ENCODE measurements around the gene GPR141.
"Not testable (repeated sequence)": the region's sequence is repeated elsewhere in the genome, so short reads cannot be mapped to it uniquely, and the experiment has no call there.

Gene GPR141

DNA sequence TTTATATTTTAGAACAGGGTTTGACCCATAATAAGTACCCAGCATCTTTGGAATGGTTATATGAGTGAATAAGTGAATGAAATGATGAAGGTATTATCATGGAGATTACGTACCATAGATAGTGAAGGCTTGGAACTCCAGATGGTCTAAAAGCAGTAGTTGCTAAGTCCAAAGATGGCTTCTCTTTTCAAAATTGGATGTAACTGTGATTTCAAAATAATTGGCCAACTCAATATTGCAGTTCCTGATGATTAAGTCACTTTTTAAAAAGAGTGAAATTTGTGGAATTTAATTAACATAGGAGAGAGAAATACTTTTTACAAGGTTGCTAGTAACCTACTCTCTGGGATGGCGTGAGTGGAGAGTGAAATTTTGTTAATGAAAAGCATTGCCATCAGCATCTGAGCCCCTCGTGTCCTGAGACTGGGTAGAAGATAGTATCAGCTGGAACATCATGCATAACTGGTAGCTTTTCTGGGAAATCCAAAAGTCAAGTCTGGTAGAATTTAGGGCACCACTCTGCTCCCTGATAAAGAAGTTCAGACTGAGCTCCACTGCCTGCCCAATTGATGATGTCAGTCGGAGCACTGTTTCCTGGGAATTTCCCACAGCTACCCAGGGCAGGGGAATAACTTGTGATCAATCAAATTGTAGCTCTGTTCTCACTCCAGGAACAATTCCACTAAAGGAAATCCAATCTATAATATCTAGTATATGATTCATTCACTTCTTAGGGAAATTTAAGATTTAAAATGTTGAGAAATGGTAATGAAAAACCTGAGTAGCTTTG lies 3.2 kb downstream of the GPR141 start:
- no peak for DNase-seq

DNA sequence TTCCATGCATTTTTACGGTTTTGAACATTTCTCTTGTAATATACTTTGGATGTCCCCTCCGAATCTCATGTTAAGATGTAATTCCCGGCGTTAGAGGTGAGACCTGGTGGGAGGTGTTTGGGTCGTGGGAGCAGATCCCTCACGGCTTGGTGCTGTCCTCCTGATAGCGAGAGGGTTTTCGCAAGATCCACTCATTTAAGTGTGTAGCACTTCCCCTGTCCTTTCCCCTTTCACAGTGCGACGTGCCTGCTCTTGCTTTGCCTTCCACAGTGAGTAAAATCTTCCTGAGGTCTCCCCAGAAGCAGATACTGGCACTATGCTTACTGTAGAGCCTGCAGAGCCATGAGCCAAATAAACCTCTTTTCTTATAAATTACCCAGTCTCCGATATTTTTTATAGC lies 6.6 kb downstream of the GPR141 start:
- DNase-seq = no peak

- no peak for DNase-seq
Measured at GRCh38 chr7:37694208-37695094, 10.9 kb downstream of the GPR141 start.

DNA sequence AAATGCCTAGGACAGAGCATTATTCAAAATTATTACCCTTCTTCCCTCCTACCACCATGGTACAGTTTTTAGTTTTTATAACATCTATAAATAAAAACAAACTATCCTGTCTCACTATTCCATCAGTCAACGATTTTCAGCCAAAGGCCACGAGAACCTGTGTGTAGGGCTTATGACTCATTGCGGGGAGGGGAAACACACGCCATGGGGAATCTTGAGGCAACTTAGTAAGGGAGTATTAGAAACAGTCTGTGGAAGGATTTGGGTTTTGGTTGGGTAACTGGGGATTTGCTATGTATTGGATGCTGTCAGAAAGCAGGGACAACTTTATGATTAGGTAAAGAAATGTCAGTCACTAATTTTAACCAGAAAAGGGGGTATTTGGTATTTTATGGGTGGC lies 14.7 kb downstream of the GPR141 start:
- no peak for DNase-seq

DNA sequence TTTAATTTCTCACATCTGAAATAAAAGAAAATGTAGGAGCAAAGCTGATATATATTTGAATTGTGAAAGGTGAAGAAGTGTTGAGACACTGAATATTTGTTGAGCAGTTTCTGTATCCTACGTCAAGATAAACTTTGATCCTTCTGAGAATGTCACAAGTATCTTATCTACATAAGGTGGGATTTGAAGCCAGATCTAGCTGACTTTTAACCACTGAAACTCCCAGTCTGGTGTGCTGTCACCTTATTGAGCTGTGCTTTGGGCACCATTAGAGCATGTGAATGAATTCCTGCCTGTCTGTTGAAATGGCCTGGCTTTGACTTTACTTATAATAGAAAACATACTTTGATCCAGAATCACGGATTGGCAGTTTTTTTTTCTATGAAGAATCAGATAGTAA lies 15.2 kb downstream of the GPR141 start:
- no peak for DNase-seq

DNA sequence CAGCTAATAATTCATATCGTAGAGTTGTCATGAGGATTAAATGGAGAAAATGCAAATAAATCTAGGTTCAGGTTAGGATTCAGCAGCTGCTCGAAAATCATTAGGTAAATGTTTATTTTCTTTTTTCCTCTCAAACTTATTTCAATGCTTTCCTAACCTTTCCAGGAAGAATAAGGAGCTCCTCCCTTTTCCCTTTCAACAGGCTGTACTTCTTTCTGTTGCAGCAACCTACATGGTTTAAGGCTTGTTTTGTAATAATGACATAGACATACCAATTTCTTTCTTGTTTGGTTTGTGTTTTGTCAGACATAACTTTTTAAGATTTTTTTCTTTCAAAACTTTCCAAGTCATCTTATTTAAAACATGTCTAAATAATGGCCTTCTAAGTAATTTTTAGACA lies 18.2 kb downstream of the GPR141 start:
- DNase-seq = no peak

DNA sequence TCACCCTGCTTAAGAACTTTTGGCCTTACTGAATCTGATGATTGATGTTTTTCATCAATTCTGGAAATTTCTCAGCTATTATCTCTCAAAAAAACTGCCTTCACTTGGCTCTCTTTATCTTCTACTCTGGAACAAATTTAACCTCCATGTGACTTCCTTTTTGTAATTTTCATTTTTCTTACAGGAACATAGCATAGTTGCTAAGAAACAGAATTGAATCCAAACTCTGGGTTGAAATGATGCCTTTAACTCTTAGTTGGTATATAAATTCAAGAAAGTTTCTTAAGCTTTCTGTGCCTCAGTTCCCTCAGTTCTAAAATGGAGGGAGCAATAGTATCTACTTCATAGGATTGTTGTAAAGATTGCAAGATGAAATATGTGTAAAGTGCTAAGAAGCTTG lies 19.8 kb downstream of the GPR141 start:
- no peak for DNase-seq

DNA sequence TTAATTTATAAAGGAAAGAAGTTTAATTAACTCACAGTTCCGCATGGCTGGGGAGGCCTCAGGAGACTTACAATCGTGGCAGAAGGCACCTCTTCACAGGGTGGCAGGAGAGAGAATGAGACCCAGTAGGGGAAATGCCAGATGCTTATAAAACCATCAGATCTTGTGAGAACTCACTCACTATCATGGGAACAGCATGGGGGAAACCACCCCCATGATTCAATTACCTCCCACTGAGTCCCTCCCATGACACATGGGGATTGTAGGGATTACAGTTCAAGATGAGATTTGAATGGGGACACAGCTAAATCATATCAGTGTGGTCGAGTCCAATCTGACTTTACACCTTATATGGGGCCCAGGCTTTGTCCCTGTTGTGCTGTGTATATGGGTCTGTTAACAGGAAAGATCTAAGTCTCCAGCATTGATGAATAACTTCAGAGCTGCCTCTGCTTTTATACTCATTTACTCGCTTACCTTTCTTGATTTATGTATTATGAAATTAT lies 20.8 kb downstream of the GPR141 start:
- not testable (repeated sequence) for DNase-seq

DNA sequence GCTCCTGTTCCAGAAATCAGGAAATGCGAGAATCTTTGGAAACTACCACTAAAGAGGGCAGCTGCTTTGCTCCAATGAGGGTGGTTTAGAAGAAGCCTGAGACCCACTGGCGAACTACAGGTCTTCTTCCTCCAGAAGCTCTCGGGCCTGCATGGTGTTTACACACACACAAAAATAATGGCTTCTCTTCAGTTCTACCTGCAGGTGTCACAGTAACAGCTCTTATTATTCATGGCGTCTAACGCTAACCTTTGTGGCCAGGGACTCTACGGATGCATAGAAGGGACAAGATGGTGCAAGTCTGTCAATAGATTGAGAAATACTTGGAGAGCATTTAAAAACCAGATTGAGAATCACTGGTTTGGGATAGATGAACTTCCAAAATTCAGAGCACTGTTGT lies 22.4 kb downstream of the GPR141 start:
- DNase-seq = no peak

GRCh38 chr7:37706804-37707203 lies 23.2 kb downstream of the GPR141 start:
- no peak for DNase-seq

DNA sequence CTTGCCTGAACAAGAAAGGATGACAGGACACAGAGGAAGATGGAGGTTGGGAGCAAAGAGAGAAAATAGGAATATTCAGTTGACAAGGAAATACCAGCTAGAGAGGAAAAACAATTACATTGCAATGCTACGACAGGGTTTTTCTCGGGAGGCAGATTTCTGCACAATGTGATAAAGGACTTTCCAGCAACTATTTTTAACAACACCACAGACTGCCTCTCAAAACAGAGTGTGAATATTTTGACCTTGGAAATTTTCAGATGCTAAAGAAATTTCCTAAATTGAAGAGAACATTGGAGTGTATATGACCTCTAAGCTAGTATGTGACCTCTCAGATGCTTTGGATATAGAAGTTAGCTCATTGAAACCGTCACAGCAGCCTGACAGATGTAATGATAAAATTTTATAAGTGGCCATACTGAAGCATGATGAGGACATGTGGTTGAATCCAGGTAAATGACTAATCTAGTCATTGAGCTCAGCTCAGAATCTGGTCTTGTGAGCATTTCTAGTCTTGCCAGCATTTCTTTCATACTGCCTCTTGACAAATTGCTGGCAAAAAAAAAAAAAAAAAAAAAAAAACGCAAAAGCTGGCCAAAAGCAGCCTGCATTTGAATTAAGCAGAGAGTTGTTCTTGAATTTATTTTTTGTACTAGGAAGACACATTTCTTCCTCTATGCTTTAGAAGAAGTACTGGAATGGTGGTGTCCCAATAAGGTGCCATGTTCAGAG lies 24.4 kb downstream of the GPR141 start:
- DNase-seq = no peak

DNA sequence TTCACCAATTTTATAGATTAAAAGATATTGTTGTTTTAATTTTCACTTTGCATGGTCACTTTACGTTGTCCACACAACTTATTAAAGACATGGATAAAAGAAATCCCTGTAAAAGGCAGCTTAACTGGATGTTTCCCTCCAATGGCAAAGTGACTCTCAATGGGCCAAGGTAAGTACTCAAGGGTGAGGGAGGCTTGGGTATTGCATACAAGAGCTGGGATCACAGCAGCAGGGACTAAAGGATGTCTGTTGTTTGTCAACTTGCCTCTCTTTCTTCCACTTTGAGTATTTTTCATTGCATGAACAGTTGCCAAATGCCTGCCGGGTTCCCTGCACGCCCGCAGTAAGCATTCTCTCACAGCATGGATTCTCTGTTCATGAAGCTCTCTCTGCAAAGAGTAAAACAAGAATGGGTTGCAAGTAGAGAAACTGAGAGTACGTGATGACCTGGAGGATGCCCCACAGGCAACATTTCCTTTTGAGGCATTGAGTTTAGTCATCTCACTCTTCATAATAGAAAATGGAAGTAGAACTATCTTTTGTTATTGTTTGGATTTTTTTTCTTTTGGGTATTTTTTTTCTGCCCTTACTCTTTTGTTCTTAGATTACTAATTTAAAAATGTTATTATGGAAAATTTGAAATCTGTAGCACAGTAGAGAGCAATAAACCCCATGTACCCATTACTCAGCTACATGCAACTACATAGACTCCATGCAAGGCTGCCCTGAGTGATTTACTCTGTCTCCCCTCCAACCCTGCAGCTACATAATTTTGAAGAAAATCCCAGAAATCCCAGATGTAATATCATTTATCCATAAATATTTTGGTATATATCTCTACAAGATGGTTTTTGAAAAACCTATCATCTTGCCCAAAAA lies 26.3 kb downstream of the GPR141 start:
- DNase-seq = no peak

DNA sequence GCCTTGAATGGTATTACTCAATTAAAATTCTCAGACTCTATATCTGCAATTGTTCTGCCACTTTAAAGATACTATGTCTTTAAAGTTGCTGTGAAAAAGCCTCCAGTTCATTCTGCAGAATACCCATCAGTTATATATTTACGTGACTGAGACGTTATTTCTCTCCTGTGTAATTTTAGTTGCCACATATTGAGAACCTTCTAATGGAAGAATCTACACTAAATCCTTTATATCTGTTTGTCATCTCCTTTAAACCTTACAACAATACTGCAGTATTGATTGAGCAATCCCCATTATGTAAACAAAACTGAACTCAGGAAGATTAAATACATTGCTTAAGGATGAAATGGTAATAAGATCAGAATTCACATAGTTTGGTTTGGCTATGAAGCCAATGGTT lies 30.0 kb downstream of the GPR141 start:
- DNase-seq = no peak

- no peak for DNase-seq
Measured at GRCh38 chr7:37714606-37715005, 31.0 kb downstream of the GPR141 start.

DNA sequence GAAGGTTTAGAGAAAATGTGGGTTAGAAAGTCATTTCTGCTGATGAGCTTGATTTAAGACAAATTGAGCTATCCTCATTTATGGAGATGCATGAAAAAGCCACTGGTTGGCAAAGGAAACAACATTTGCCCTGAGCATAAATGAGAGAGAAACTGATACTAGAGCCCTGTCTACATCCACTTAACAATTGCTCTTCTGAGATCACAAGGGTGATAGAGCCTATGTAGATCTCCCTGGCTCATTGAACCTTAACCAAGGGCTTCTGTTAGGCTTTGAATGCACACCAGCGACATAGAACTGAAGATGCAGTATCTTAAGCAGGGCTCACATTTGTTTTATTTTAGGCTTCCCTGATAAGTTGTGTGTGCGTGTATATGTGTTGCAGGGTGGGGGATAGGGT lies 35.0 kb downstream of the GPR141 start:
- no peak for DNase-seq

DNA sequence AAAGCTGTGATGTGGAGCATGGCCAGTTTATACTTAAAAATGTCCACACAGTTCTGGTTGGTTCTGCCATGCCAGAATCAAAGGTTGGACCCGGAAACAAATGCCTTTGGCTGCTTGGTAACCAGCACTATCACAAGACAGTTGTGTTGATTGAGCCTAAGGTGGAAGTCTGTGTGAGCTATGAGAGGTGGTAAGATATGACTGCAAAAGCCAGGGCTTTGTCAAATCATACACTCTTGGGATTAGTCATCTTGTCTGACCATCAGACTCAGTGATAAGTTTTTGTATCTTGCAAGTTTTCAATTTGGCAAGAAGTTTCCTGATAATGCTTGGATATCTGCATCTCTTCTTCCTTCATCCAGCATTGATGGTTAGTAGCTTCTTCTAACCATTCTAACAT lies 35.5 kb downstream of the GPR141 start:
- DNase-seq = no peak

- no peak for DNase-seq
Measured at GRCh38 chr7:37724732-37725131, 41.2 kb downstream of the GPR141 start.

GRCh38 chr7:37726016-37726415 lies 42.5 kb downstream of the GPR141 start:
- DNase-seq = no peak

- no peak for DNase-seq
Measured at GRCh38 chr7:37728747-37729146, 45.2 kb downstream of the GPR141 start.

DNA sequence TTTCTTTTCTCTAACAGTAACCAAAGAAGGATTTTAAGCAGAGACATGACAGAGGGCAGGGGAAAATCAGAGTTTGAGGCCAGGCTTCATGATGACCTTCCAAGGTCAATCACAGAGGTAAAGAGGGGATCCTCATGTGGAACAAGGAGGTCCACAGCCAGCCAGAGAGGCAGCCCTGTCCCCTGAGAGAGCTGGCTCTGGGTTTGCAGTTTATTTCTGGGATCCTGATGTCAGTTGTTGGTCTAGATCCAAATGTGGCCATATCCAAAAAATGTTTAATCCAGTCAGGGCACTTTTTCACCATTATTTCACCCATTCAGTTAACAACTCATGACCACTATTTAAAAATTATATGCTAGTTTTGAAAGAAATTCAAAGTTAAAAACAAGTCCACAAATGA lies 45.6 kb downstream of the GPR141 start:
- no peak for DNase-seq

DNA sequence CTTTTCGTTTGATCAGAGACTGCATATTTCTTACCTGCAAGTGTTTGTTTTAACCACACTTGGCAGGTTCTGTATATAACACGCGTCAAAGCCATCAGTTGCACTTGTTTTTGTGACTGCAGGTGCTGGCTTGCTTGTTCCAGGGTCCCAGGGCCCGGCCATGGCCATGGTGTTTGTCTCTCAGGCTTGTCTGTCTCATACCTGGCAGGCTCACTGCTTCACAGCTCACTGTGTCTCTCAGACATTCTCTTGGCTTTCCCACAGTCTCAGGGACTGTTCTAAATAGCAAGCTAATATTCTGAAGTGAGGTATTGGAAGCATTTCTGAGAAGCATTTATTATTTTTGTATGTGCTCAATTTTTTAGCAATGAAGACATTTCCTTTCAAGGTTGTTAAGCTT lies 46.9 kb downstream of the GPR141 start:
- DNase-seq = no peak

GRCh38 chr7:37732253-37732652 lies 48.7 kb downstream of the GPR141 start:
- DNase-seq = no peak
